ENCODE measurements around the gene SNRPD2. TPM values are rescaled to one million over a fixed set of nuclear protein-coding genes. Genes with fewer than 3 reads are reported as not detected.

The SNRPD2 gene
- total RNA-seq, 1 experiment from 2014 or later, result 631 TPM

DNA sequence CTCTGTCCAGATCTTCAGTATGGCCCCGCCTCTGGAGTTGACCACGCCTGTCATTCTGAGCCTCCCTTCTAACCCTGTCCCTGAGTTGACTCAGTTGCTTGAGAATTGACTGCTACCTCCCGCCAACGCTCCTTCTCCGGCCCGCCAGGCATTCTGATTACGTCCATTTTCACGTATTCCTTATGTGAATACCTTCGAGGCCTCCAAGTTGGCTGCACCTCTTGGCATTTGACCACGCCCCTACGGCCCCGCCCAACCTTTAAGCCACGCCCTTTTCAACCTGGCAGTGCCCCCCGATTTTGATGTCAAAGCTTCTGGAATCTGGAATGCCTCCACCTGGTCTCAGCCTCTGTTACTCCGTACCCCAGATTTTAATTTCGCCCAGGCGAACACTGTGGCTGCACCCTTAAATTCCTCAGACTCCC lies 50.9 kb downstream of the SNRPD2 start:
- BruUV-seq (replicated peaks), result no TSS peak
- peaks cover 30% of the 10 kb centered on the region for H3K4me1 ChIP-seq (ENCODE audit: insufficient read depth, low read length)
- ATAC-seq (no peak), DNase-seq (peak; percentile 23)
- H3K4me3 ChIP-seq (ENCODE audit: low read length), result peak overlapping the region; percentile 64; the same call in 1 of the 2 replicates
- peak overlapping the region; percentile 94 for H3K4me2 ChIP-seq (ENCODE audit: low read length)
- H3K79me2 ChIP-seq (ENCODE audit: low read length), result 0 out of 2 replicates have a peak, but pooled peaks cover 11% of the 10 kb centered on the region
- ChIA-PET CTCF (interaction anchor here (0.6 to 2.0 kb wide), 4 partner anchors 27 to 83 kb away, joined by 3 to 12 read pairs (median 6); no protein-coding TSS in a partner anchor), POLR2A (ENCODE audit: unreplicated experiment) (interaction anchor here (0.6 to 1.0 kb wide), 4 partner anchors 10 to 50 kb away, joined by 3 to 6 read pairs (median 4); no protein-coding TSS in a partner anchor)
- no peak for TF ChIP-seq EZH2phosphoT487 (IDR thresholded peaks at IDR 0.05; ENCODE audit: borderline replicate concordance, low read length)
- TF ChIP-seq EZH2 (IDR thresholded peaks at IDR 0.05; ENCODE audit: low read length, unreplicated experiment), result no peak
- no peak for TF ChIP-seq CTCF (conservative IDR thresholded peaks at IDR 0.05; ENCODE audit: low read depth, low read length)
- peak overlapping the region; percentile 92 for H3K27ac ChIP-seq (ENCODE audit: low read length)
- no peaks in the 10 kb centered on the region for H4K20me1 ChIP-seq (ENCODE audit: low read length)
- H3K9me2 ChIP-seq (replicated peaks; ENCODE audit: low read length), result no peaks in the 10 kb centered on the region
- no peaks in the 10 kb centered on the region for H3K27me3 ChIP-seq (ENCODE audit: low read length)
- no peaks in the 10 kb centered on the region for H3K36me3 ChIP-seq (ENCODE audit: low read depth, low read length)
- H3K9ac ChIP-seq (ENCODE audit: low read length), result no peak overlapping the region
- peak overlapping the region; percentile 75; the same call in 1 of the 2 replicates for H2AFZ ChIP-seq (ENCODE audit: low read length)
- no peaks in the 10 kb centered on the region for H3K9me3 ChIP-seq (ENCODE audit: low read length)
- intact Hi-C loops (cut with micrococcal nuclease), result loop anchor here (10.0 kb wide), 2 partner anchors 56 to 146 kb away; partner anchors contain the start of genes OPA3, PPM1N and RTN2
- peaks cover 4% of the 10 kb centered on the region for H3F3A ChIP-seq (ENCODE audit: low read length, unreplicated experiment)

DNA sequence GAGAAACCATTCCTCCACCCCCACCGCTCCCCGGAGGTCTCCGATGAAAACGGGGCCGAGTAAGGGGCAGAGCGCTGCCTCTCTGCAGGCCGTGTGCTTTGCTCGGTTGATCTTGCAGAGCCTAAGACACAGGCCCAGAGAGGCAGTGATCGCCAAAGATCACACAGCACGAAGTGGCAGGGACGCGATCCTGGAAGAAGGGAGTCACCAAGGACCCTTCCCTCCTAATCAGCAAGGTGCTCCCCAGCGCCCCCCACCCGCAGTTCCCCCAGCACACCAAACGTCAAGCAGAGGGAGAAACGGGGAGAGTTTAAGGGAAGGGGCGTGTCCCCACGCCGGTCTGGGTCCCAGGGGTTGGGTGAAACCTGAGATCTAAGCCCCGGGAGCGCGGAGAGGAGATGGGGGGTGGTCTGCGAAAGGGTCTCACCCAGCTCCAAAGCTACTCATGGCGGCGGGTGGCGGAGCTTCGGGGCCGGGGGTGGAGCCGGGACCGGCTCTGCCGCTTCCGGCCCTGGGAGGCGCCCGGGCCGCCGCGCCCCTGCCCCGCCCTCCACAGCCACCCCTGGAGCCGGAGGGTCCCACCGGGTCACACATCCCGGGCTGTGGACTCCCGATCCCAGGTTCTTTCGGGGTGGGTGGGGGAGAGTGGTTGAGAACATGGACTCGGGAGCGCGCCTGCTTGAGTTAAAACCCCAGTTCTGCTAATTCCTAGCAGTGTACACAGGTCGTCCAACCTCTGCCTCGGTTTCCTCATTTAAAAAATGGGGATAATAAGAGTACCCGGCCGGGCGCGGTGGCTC lies 52.6 kb downstream of the SNRPD2 start, which contains the start of gene EML2:
TSS of gene EML2 (minus strand) at position 468 of the 800 bp plus-strand sequence. CDS start at position 447, 21 bp downstream.
- no peak for TF ChIP-seq EZH2 (IDR thresholded peaks at IDR 0.05; ENCODE audit: low read length, unreplicated experiment)
- TF ChIP-seq CTCF (conservative IDR thresholded peaks at IDR 0.05; ENCODE audit: low read depth, low read length), result peak; percentile 51; the same call in 1 of the 2 replicates
- ATAC-seq, result no peak

More for the DNA sequence above, 52.6 kb downstream of the SNRPD2 start, which contains the start of gene EML2:
- Histone ChIP-seq H3F3A (ENCODE audit: low read length, unreplicated experiment) (peaks cover 4% of the 10 kb centered on the region), H3K9me3 (ENCODE audit: low read length) (no peaks in the 10 kb centered on the region), H3K9me2 (replicated peaks; ENCODE audit: low read length) (no peaks in the 10 kb centered on the region), H3K9ac (ENCODE audit: low read length) (peak within 1 kb of the TSS; percentile 79), H3K4me2 (ENCODE audit: low read length) (peak within 1 kb of the TSS; percentile 90), H3K4me1 (ENCODE audit: insufficient read depth, low read length) (peaks cover 30% of the 10 kb centered on the region), H3K27me3 (ENCODE audit: low read length) (no peaks in the 10 kb centered on the region), H3K27ac (ENCODE audit: low read length) (peak within 1 kb of the TSS; percentile 42), H4K20me1 (ENCODE audit: low read length) (no peaks in the 10 kb centered on the region), H3K36me3 (ENCODE audit: low read depth, low read length) (no peaks in the 10 kb centered on the region), H2AFZ (ENCODE audit: low read length) (peak within 1 kb of the TSS; percentile 93), H3K79me2 (ENCODE audit: low read length) (0 out of 2 replicates have a peak, but pooled peaks cover 11% of the 10 kb centered on the region), H3K4me3 (ENCODE audit: low read length) (peak within 1 kb of the TSS; percentile 88)
- DNase-seq, result peak; percentile 36
- no TSS peak for BruUV-seq (replicated peaks)
- POLR2A ChIA-PET (ENCODE audit: unreplicated experiment), result no interaction called here
- CTCF ChIA-PET, result no interaction called here
- intact Hi-C loops (cut with micrococcal nuclease), result no loop called here

Data from PC-3 (cell line).